Measurements from ENCODE around the gene MED12L.

GRCh38 chr3:151166161-151166560, 80.7 kb downstream of the MED12L start:
- no peak for TF ChIP-seq POLR2A (IDR thresholded peaks at IDR 0.05)
- TF ChIP-seq CTCF (IDR thresholded peaks at IDR 0.05): no peak
- no peak for TF ChIP-seq POLR2AphosphoS5 (IDR thresholded peaks at IDR 0.05)

All from breast epithelium (tissue), 3 donors.